Measurements from ENCODE around the gene ZNF689. TPM values are rescaled to one million over a fixed set of nuclear protein-coding genes. Genes with fewer than 3 reads are reported as not detected.
"Not testable (repeated sequence)": the region's sequence is repeated elsewhere in the genome, so short reads cannot be mapped to it uniquely, and the experiment has no call there.

ZNF689 gene
- 4.3 TPM for total RNA-seq

- DNase-seq = peak; percentile 99
These were observed at the start of gene ZNF689 for GRCh38 chr16:30609926-30610839. TSS of gene ZNF689 (minus strand) at chr16:30610389. CDS start at chr16:30610041, 348 bp downstream.

GRCh38 chr16:30658731-30659506, 48.7 kb upstream of the ZNF689 start:
- DNase-seq = peak; percentile 99

- DNase-seq = peak; percentile 100
These were observed 47.9 kb upstream of the ZNF689 start, which contains the start of gene FBRS for GRCh38 chr16:30657866-30658730. TSS of gene FBRS (plus strand) at chr16:30658431. CDS start at chr16:30659519, 1,088 bp downstream.

GRCh38 chr16:30656974-30657865, 47.0 kb upstream of the ZNF689 start:
- no peak for DNase-seq

GRCh38 chr16:30656388-30656787, 46.2 kb upstream of the ZNF689 start:
- no peak for DNase-seq

- DNase-seq = no peak
These were observed 45.7 kb upstream of the ZNF689 start for GRCh38 chr16:30655815-30656347.

- DNase-seq = no peak
These were observed 44.7 kb upstream of the ZNF689 start for GRCh38 chr16:30654856-30655255.

- no peak for DNase-seq
These were observed 42.5 kb upstream of the ZNF689 start for GRCh38 chr16:30652718-30653117.

GRCh38 chr16:30652005-30652296, 41.8 kb upstream of the ZNF689 start:
- no peak for DNase-seq

GRCh38 chr16:30651124-30652004, 41.2 kb upstream of the ZNF689 start:
- peak; percentile 56 for DNase-seq

- peak; percentile 100 for DNase-seq
These were observed 40.4 kb upstream of the ZNF689 start, which contains the start of gene PRR14 for GRCh38 chr16:30650369-30651123. TSS of gene PRR14 (plus strand) at chr16:30650960. CDS start at chr16:30651646, 686 bp downstream.

GRCh38 chr16:30649725-30650368, 39.7 kb upstream of the ZNF689 start:
- no peak for DNase-seq

GRCh38 chr16:30647274-30647571, 37.0 kb upstream of the ZNF689 start:
- DNase-seq = no peak

GRCh38 chr16:30645727-30646126, 35.5 kb upstream of the ZNF689 start:
- DNase-seq = no peak

- no peak for DNase-seq
These were observed 34.2 kb upstream of the ZNF689 start for GRCh38 chr16:30644334-30644830.

- DNase-seq = no peak
These were observed 31.3 kb upstream of the ZNF689 start for GRCh38 chr16:30641378-30641982.

GRCh38 chr16:30637944-30638343, 27.8 kb upstream of the ZNF689 start:
- peak; percentile 38 for DNase-seq

GRCh38 chr16:30637139-30637538, 26.9 kb upstream of the ZNF689 start:
- DNase-seq = not testable (repeated sequence)

All from tongue (tissue), 2 donors.